Esophagus muscularis mucosa (tissue), 4 donors: ENCODE data around the gene TSPAN31.

Source experiments
- CTCF ChIP-seq, 3 experiments: fragments of 200-600 bp in 2 of 3; fragments of 450-650 bp in 1 of 3; sonication (generic) in 2 of 3; IDR thresholded peaks; one replicate each; pipeline ENCODE4 v1.5.1; 2017 to 2019; ENCODE audit warnings: antibody characterized with exemption in 3 of 3, mild to moderate bottlenecking in 2 of 3, moderate library complexity in 1 of 3
- EP300 ChIP-seq: sonication (generic); formaldehyde crosslinking; IDR thresholded peaks from one replicate; pipeline ENCODE4 v1.6.1; 2017; ENCODE audit warnings: antibody characterized with exemption
- POLR2A ChIP-seq: fragments of 450-650 bp; IDR thresholded peaks from one replicate; pipeline ENCODE4 v1.6.1; 2017; ENCODE audit warnings: antibody characterized with exemption, moderate library complexity, mild to moderate bottlenecking, low read depth
- POLR2AphosphoS5 ChIP-seq, 2 donors: sonication (generic); formaldehyde crosslinking; IDR thresholded peaks; one replicate each; pipeline ENCODE4 v1.6.1; 2017; ENCODE audit warnings: antibody characterized with exemption in 2 of 2

GRCh38 chr12:57738661-57739237, 6.1 kb upstream of the TSPAN31 start, which contains the start of gene AGAP2:
- no peak for TF ChIP-seq POLR2A
- TF ChIP-seq POLR2AphosphoS5 (IDR thresholded peaks at IDR 0.05) = no peak
- TF ChIP-seq CTCF (IDR thresholded peaks at IDR 0.05) = no peak
- TF ChIP-seq EP300 = no peak
